ENCODE results near the gene PRKX.
"Not testable (repeated sequence)": the region's sequence is repeated elsewhere in the genome, so short reads cannot be mapped to it uniquely, and the experiment has no call there.

The PRKX gene

GRCh38 chrX:3584415-3584996, 128.9 kb downstream of the PRKX start:
- no peak for TF ChIP-seq ZNF274 (IDR thresholded peaks at IDR 0.05; ENCODE audit: low read depth, low read length)
- no peak overlapping the region for H3K4me3 ChIP-seq (ENCODE audit: low read length)

- H3K4me3 ChIP-seq (ENCODE audit: low read length) = no peak overlapping the region
- no peak for TF ChIP-seq ZNF274 (IDR thresholded peaks at IDR 0.05; ENCODE audit: low read depth, low read length)
Measured at GRCh38 chrX:3582451-3582850, 131.0 kb downstream of the PRKX start.

- H3K4me3 ChIP-seq (ENCODE audit: low read length) = no peak overlapping the region
- TF ChIP-seq ZNF274 (IDR thresholded peaks at IDR 0.05; ENCODE audit: low read depth, low read length) = no peak
Measured at GRCh38 chrX:3581609-3582108, 131.8 kb downstream of the PRKX start.

- no peak for TF ChIP-seq ZNF274 (IDR thresholded peaks at IDR 0.05; ENCODE audit: low read depth, low read length)
- no peak overlapping the region for H3K4me3 ChIP-seq (ENCODE audit: low read length)
Measured at GRCh38 chrX:3577551-3577950, 135.9 kb downstream of the PRKX start.

- H3K4me3 ChIP-seq (ENCODE audit: low read length) = no peak overlapping the region
- TF ChIP-seq ZNF274 (IDR thresholded peaks at IDR 0.05; ENCODE audit: low read depth, low read length) = no peak
Measured at GRCh38 chrX:3576886-3577501, 136.5 kb downstream of the PRKX start.

GRCh38 chrX:3567686-3568085, 145.8 kb downstream of the PRKX start:
- no peak for TF ChIP-seq ZNF274 (IDR thresholded peaks at IDR 0.05; ENCODE audit: low read depth, low read length)
- H3K4me3 ChIP-seq (ENCODE audit: low read length) = no peak overlapping the region

GRCh38 chrX:3563451-3563850, 150.0 kb downstream of the PRKX start:
- H3K4me3 ChIP-seq (ENCODE audit: low read length) = no peak overlapping the region
- TF ChIP-seq ZNF274 (IDR thresholded peaks at IDR 0.05; ENCODE audit: low read depth, low read length) = no peak

- not testable (repeated sequence) for H3K4me3 ChIP-seq (ENCODE audit: low read length)
Measured at GRCh38 chrX:3560010-3560409, 153.4 kb downstream of the PRKX start.
